K562 (cell line): ENCODE results near the gene BTRC. TPM values are rescaled to one million over a fixed set of nuclear protein-coding genes. Genes with fewer than 3 reads are reported as not detected.

ENCODE experiments used
- ATAC-seq: fragments of 200-7000 bp; cut with Tn5 transposase; 3 replicates; pipeline ENCODE4 v1.9.1; 2020; ENCODE audit warnings: moderate library complexity
- BruUV-seq: library from RNA; stranded (reverse); fragments of 400-500 nt; replicated peaks from 2 replicates; lab custom pipeline; 2021; lab: Mats Ljungman, UMichigan
- CTCF ChIA-PET: fragments of 300-600 bp; formaldehyde crosslinking; extraction: SDS; loops from one replicate; lab custom pipeline; 2021; ENCODE audit warnings: low intra/inter-chr PET ratio; lab: Yijun Ruan, JAX
- POLR2A ChIA-PET: fragments of 300-600, 350-650 bp; sonication (Branson Sonifier 250); formaldehyde crosslinking; extraction: SDS; loops from one replicate; lab custom pipeline; 2021; ENCODE audit warnings: antibody characterized with exemption, inconsistent platforms; lab: Yijun Ruan, JAX
- DNase-seq, 4 experiments: peaks; one replicate each; pipeline versions ENCODE4 v3.0.0 to v3.0.0-alpha.2; 2011 to 2018; ENCODE audit warnings: low spot score in 3 of 4, mixed read lengths in 3 of 4; ENCODE audit errors: extremely low read depth in 1 of 4
- FAIRE-seq: peaks from 2 replicates; lab custom pipeline; 2011; peaks lifted over from hg19 to GRCh38; lab: Jason Lieb, UNC
- H2AFZ ChIP-seq: 2 replicates; pipeline ENCODE4 v1.6.0; 2011; ENCODE audit warnings: low read depth, low read length, control low read depth, inconsistent platforms
- H3K27ac ChIP-seq: fragments of 200-600 bp; 3 replicates; pipeline ENCODE4 v1.8.0; 2011; ENCODE audit warnings: low read depth, mild to moderate bottlenecking, control low read depth, inconsistent platforms, low read length, moderate library complexity, mixed read lengths; ENCODE audit errors: extremely low read depth
- H3K27me3 ChIP-seq, 2 experiments: fragments of 300-600 bp in 1 of 2; 2 replicates in 1 of 2; 3 replicates in 1 of 2; pipeline versions ENCODE4 v1.6.0 to v1.8.0; 2011; ENCODE audit warnings: inconsistent platforms in 2 of 2, low read length in 2 of 2, mild to moderate bottlenecking in 1 of 2, mixed read lengths in 1 of 2, moderate library complexity in 1 of 2; ENCODE audit not compliant: control insufficient read depth in 2 of 2, insufficient read depth in 2 of 2
- H3K36me3 ChIP-seq: fragments of 300-600 bp; 3 replicates; pipeline ENCODE4 v1.8.0; 2011; ENCODE audit warnings: mild to moderate bottlenecking, low read length, inconsistent platforms; ENCODE audit not compliant: control insufficient read depth, insufficient read depth
- H3K4me1 ChIP-seq, 2 experiments: fragments of 200-600 bp in 1 of 2; replicated peaks in 1 of 2; 2 replicates in 1 of 2; 3 replicates in 1 of 2; pipeline versions ENCODE4 v1.5.1 to v1.8.0; 2011; ENCODE audit warnings: inconsistent platforms in 2 of 2, low read length in 2 of 2, mild to moderate bottlenecking in 1 of 2, mixed read lengths in 1 of 2, moderate library complexity in 1 of 2; ENCODE audit not compliant: control insufficient read depth in 2 of 2, insufficient read depth in 2 of 2
- H3K4me2 ChIP-seq: 2 replicates; pipeline ENCODE4 v1.6.1; 2011; ENCODE audit warnings: low read length, control low read depth, inconsistent platforms, mixed read lengths; ENCODE audit not compliant: insufficient read depth
- H3K4me3 ChIP-seq: fragments of 200-600 bp; sonication (generic), shearing (Covaris generic); 2 replicates; pipeline ENCODE4 v1.5.1; 2016; ENCODE audit warnings: control low read depth, inconsistent platforms
- H3K79me2 ChIP-seq: fragments of 200-600 bp; 3 replicates; pipeline ENCODE4 v1.8.0; 2011; ENCODE audit warnings: low read length, inconsistent platforms; ENCODE audit not compliant: control insufficient read depth, insufficient read depth
- H3K9ac ChIP-seq, 2 experiments: 2 replicates each; pipeline versions ENCODE4 v1.6.0 to v1.6.1; 2011; ENCODE audit warnings: low read depth in 2 of 2, low read length in 2 of 2, control low read depth in 1 of 2, inconsistent platforms in 1 of 2, mild to moderate bottlenecking in 1 of 2, mixed read lengths in 1 of 2; ENCODE audit not compliant: insufficient read depth in 1 of 2
- H3K9me1 ChIP-seq: one replicate; pipeline ENCODE4 v1.6.0; 2011; ENCODE audit warnings: inconsistent platforms, mild to moderate bottlenecking, low read length, moderate library complexity; ENCODE audit not compliant: control insufficient read depth, insufficient read depth
- H3K9me3 ChIP-seq: replicated peaks from 2 replicates; pipeline ENCODE4 v1.5.1; 2011; ENCODE audit warnings: low read depth, low read length, inconsistent platforms; ENCODE audit not compliant: control insufficient read depth, insufficient read depth
- H4K20me1 ChIP-seq: replicated peaks from 2 replicates; pipeline ENCODE4 v1.6.1; 2011; ENCODE audit warnings: low read length, inconsistent platforms, mixed read lengths; ENCODE audit not compliant: control insufficient read depth, insufficient read depth
- ASH1L ChIP-seq: fragments of 450-650 bp; IDR thresholded peaks from 2 replicates; pipeline ENCODE4 v1.6.1; 2018; ENCODE audit warnings: borderline replicate concordance, mild to moderate bottlenecking, low read depth; ENCODE audit not compliant: partially characterized antibody
- GTF2A2 ChIP-seq: IDR thresholded peaks from 2 replicates; pipeline ENCODE4 v1.6.1; 2016; ENCODE audit warnings: mild to moderate bottlenecking, missing genetic modification characterization, missing compliant biosample characterization
- ZNF740 ChIP-seq, 3 experiments: fragments of 200-800 bp in 1 of 3; sonication (Bioruptor generic) in 1 of 3; sonication (generic) in 1 of 3; formaldehyde crosslinking in 1 of 3; IDR thresholded peaks; 2 replicates each; pipeline versions ENCODE4 v1.6.1 to v1.8.0; 2016 to 2022; ENCODE audit warnings: mild to moderate bottlenecking in 2 of 3, missing compliant biosample characterization in 2 of 3, missing genetic modification characterization in 2 of 3, missing genetic modification reagents in 1 of 3
- WGBS: fragments of 100-300 bp; shearing (Covaris generic); methylation state at CpG from one replicate; pipeline ENCODE4 v1.1.6; 2016; ENCODE audit warnings: low coverage, mixed read lengths; ENCODE audit not compliant: insufficient coverage; ENCODE audit errors: missing lambda C conversion rate; 5-methylcytosine and 5-hydroxymethylcytosine counted together
- in situ Hi-C: fragments of 300-500 bp; cut with MboI; formaldehyde crosslinking; loops from 4 replicates; pipeline ENCODE4 v1.15.0; 2018; ENCODE audit warnings: inconsistent platforms, mixed read lengths
- intact Hi-C: fragments of 100-400 bp; cut with micrococcal nuclease; formaldehyde crosslinking; loops from 2 replicates; pipeline ENCODE4 v1.14.2; 2022
- polyA plus RNA-seq, 8 experiments: library from polyadenylated mRNA; depleted of rRNA in 4 of 8; stranded (reverse) in 5 of 8; unstranded in 3 of 8; fragments of >200 nt; fragmentation: Nextera tagmentation in 2 of 8; fragmentation: Illumina TruSeq in 1 of 8; extraction: Ambion mirVana in 2 of 8; extraction: Trizol in 1 of 8; gene quantifications; 2 replicates each; pipeline versions ENCODE4 v1.2.1 to v1.2.3, GENCODE V29; 2011 to 2014; ENCODE audit warnings: inconsistent platforms in 1 of 8, missing spikeins in 1 of 8
- total RNA-seq, 7 experiments: library from RNA; depleted of rRNA in 6 of 7; stranded (reverse); fragments of >200 nt in 6 of 7; fragmentation: Illumina TruSeq in 2 of 7; extraction: Trizol in 2 of 7; gene quantifications; 2 replicates each; pipeline versions ENCODE4 v1.2.1 to v1.2.3, GENCODE V29; 2011 to 2021; ENCODE audit warnings: low replicate concordance in 1 of 7

BTRC gene
- total and polyA plus RNA-seq, 9 of the 15 experiments (the other 6 are each of a cell fraction or from before 2014, with no cell fraction given): 1.6 to 15.4 (median 7.0) TPM

DNA sequence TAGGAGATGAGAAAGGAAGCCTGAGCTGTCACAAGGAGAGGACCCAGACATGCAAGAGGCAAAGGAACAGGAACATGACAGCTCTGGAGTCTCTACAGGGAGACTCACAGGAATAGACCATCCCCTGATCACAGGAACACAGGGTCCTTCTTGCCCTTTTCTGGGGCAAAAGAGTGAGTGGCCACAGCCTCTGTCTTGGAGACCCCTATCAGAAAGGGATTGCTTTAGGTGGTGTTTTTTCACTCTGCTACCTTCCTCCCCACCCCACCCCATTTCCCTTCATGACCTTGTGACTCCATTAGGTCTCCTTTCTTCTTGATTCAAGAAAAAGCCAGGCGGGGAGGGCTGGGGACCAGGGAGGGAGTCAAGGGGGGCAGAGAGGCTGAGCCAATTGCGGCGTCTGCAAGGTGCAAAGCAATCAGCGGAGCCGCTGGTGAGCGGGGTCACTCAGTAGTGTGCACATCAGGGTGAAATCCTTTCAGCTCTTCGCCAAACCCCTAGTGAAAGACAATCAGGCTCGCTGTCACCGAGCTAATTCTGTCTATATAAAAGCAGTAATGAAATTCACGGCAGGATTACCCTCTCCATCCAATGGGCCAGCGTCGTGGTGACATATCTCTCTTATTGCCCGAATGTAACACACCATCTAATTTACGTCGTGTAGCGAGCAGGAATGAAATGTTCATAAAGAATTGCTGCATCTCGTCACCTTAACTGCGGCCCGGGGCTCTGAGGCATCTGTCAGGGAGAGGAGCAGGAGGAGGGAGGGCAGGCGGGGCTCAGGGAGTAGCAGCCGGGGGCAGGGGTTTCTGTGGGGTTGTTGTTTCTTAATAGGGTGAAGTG lies 31.5 kb upstream of the BTRC start:
- no peak for FAIRE-seq
- WGBS: 2% methylated on average over 16 of the region's 21 CpGs

More for the DNA sequence above, 31.5 kb upstream of the BTRC start:
- Histone ChIP-seq H3K79me2 (no peaks in the 10 kb centered on the region), H3K9me1 (no peaks in the 10 kb centered on the region), H2AFZ (no peak overlapping the region), H3K27ac (no peak overlapping the region), H3K4me2 (no peak overlapping the region), H3K9ac (no peak overlapping the region), H3K9me3 (no peaks in the 10 kb centered on the region), H3K27me3 (peaks cover 4 to 22% of the 10 kb centered on the region in 2 experiments; a peak in 4 of 5 replicates), H3K36me3 (no peaks in the 10 kb centered on the region), H3K4me1 (no peaks in the 10 kb centered on the region), H4K20me1 (no peaks in the 10 kb centered on the region), H3K4me3 (no peak overlapping the region)
- intact Hi-C loops: no loop called here
- BruUV-seq: no TSS peak
- DNase-seq (no peak), ATAC-seq (no peak)
- CTCF ChIA-PET: no interaction called here
- TF ChIP-seq GTF2A2 (tag) (no peak), ZNF740 (CRISPR knock-in tag; IDR thresholded peaks at IDR 0.05) (no peak), ZNF740 (tag; IDR thresholded peaks at IDR 0.05) (no peak), ASH1L (no peak)
- POLR2A ChIA-PET: no interaction called here
- in situ Hi-C loops: no loop called here
